Mesendoderm (in vitro differentiated cells): Measurements from ENCODE around the gene CR1.
A peak's percentile ranks its signal among the peaks of the same experiment; 100 is the strongest.
"Not testable (repeated sequence)": the region's sequence is repeated elsewhere in the genome, so short reads cannot be mapped to it uniquely, and the experiment has no call there.

ENCODE experiments used
- DNase-seq: peaks from one replicate; pipeline ENCODE4 v3.0.0; 2013
- H2AK5ac ChIP-seq: 2 replicates; pipeline ENCODE4 v1.6.1; 2013; ENCODE audit warnings: low read length, inconsistent platforms
- H2BK120ac ChIP-seq: 2 replicates; pipeline ENCODE4 v1.6.1; 2013; ENCODE audit warnings: low read depth, mild to moderate bottlenecking, low read length, moderate library complexity, mixed read lengths
- H2BK15ac ChIP-seq: replicated peaks from 2 replicates; pipeline ENCODE4 v1.6.1; 2013; ENCODE audit warnings: low read depth, mild to moderate bottlenecking, moderate library complexity
- H2BK5ac ChIP-seq: 2 replicates; pipeline ENCODE4 v1.6.1; 2013; ENCODE audit warnings: low read length, inconsistent platforms
- H3K18ac ChIP-seq: 2 replicates; pipeline ENCODE4 v1.6.1; 2013; ENCODE audit warnings: mild to moderate bottlenecking, low read length, mixed read lengths
- H3K23ac ChIP-seq: one replicate; pipeline ENCODE4 v1.6.1; 2013; ENCODE audit warnings: low read length
- H3K27ac ChIP-seq: 2 replicates; pipeline ENCODE4 v1.5.1; 2013; ENCODE audit warnings: low read depth, mild to moderate bottlenecking, inconsistent platforms, low read length, moderate library complexity
- H3K27me3 ChIP-seq: 2 replicates; pipeline ENCODE4 v1.6.1; 2013; ENCODE audit warnings: low read length, control low read depth, mild to moderate bottlenecking, inconsistent platforms; ENCODE audit not compliant: insufficient read depth, poor library complexity
- H3K36me3 ChIP-seq: 2 replicates; pipeline ENCODE4 v1.6.1; 2013; ENCODE audit warnings: low read length, inconsistent platforms; ENCODE audit not compliant: control insufficient read depth, insufficient read depth
- H3K4ac ChIP-seq: one replicate; pipeline ENCODE4 v1.6.1; 2013; ENCODE audit warnings: low read depth, mild to moderate bottlenecking, low read length, moderate library complexity
- H3K4me1 ChIP-seq: 2 replicates; pipeline ENCODE4 v1.6.1; 2013; ENCODE audit warnings: low read depth, low read length, inconsistent platforms; ENCODE audit not compliant: control insufficient read depth
- H3K4me2 ChIP-seq: 2 replicates; pipeline ENCODE4 v1.6.1; 2013; ENCODE audit warnings: low read length
- H3K4me3 ChIP-seq: 2 replicates; pipeline ENCODE4 v1.5.1; 2013; ENCODE audit warnings: mild to moderate bottlenecking, low read length
- H3K56ac ChIP-seq: one replicate; pipeline ENCODE4 v1.6.1; 2013; ENCODE audit warnings: low read length
- H3K79me1 ChIP-seq: 2 replicates; pipeline ENCODE4 v1.6.1; 2013; ENCODE audit warnings: low read length, inconsistent platforms
- H3K79me2 ChIP-seq: 2 replicates; pipeline ENCODE4 v1.6.1; 2013; ENCODE audit warnings: mild to moderate bottlenecking, low read length; ENCODE audit not compliant: control insufficient read depth, insufficient read depth
- H3K9ac ChIP-seq: 2 replicates; pipeline ENCODE4 v1.6.1; 2013; ENCODE audit warnings: low read length, inconsistent platforms
- H4K5ac ChIP-seq: one replicate; pipeline ENCODE4 v1.6.1; 2013; ENCODE audit warnings: low read length
- H4K8ac ChIP-seq: one replicate; pipeline ENCODE4 v1.6.1; 2013; ENCODE audit warnings: low read depth, mild to moderate bottlenecking, control low read depth, low read length, moderate library complexity
- WGBS: extraction: QIAGEN DNeasy Blood & Tissue Kit; methylation state at CpG from one replicate; pipeline ENCODE4 v1.1.7; 2013; ENCODE audit warnings: low lambda C conversion rate, missing lambda C conversion rate; ENCODE audit not compliant: insufficient coverage; ENCODE audit errors: extremely low coverage; 5-methylcytosine and 5-hydroxymethylcytosine counted together

CR1 gene

DNA sequence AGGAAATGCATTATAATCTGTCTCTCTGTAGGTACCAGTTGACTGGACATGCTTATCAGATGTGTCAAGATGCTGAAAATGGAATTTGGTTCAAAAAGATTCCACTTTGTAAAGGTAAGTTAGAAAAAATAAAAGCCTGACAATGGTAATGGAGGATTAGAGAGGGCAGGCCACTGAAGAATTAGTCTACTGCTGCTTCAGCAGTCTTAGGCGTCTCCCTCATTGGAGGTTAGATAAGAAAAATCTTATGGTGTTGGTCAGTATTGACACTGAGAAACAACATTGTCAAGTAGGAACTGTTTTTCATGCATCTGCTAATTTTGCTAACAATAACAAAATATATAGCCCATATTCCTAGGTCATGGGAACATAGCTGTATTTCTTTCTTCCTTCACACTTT is 21.7 kb upstream of the CR1 start:
- H3K18ac ChIP-seq, result no peak overlapping the region

DNA sequence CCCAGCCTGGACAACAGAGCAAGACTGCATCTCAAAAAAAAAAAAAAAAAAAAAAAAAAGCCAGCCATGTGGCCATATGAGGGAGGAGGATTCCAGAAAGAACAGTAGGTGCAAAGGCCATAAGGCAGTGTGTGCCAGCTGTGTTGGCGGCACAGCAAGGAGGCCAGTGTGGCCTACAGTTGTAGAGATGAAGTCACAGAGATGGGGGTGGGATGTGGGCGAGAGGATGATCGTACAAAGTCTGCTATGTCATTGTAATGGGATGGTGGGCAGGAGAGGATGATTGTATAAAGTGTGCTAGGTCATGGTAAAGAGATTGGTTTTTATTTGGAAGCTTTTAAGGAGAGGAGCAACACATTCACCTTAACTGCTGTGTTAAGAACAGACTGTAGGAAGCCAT is 9.8 kb upstream of the CR1 start:
- Histone ChIP-seq H3K4me2 (no peak overlapping the region), H4K5ac (no peak overlapping the region), H3K79me2 (no peaks in the 10 kb centered on the region), H3K23ac (no peak overlapping the region), H3K18ac (no peak overlapping the region), H3K79me1 (no peaks in the 10 kb centered on the region), H4K8ac (no peak overlapping the region), H3K56ac (no peak overlapping the region), H2BK15ac (no peak overlapping the region), H3K36me3 (no peaks in the 10 kb centered on the region), H2BK5ac (no peak overlapping the region), H2AK5ac (no peak overlapping the region), H3K4me1 (no peaks in the 10 kb centered on the region), H3K27ac (no peak overlapping the region), H2BK120ac (no peak overlapping the region), H3K9ac (no peak overlapping the region), H3K4ac (no peak overlapping the region), H3K4me3 (no peak overlapping the region), H3K27me3 (no peaks in the 10 kb centered on the region)
- DNase-seq, result no peak
- no CpG with 5 or more reads among the region's 3 CpGs for WGBS

More for the DNA sequence above, 21.7 kb upstream of the CR1 start:
- no peaks in the 10 kb centered on the region for H3K36me3 ChIP-seq
- H3K9ac ChIP-seq, result no peak overlapping the region
- H3K79me2 ChIP-seq, result no peaks in the 10 kb centered on the region
- H3K27me3 ChIP-seq, result no peaks in the 10 kb centered on the region
- no peak overlapping the region for H2AK5ac ChIP-seq
- H3K56ac ChIP-seq, result no peak overlapping the region
- H4K5ac ChIP-seq, result no peak overlapping the region
- no CpG with 5 or more reads among the region's 1 CpG for WGBS
- H3K4me1 ChIP-seq, result no peaks in the 10 kb centered on the region
- no peak overlapping the region for H3K23ac ChIP-seq
- H2BK5ac ChIP-seq, result no peak overlapping the region
- H3K4me3 ChIP-seq, result no peak overlapping the region
- H2BK120ac ChIP-seq, result no peak overlapping the region
- no peak overlapping the region for H3K4ac ChIP-seq
- no peak overlapping the region for H3K4me2 ChIP-seq
- H3K79me1 ChIP-seq, result no peaks in the 10 kb centered on the region
- no peak overlapping the region for H2BK15ac ChIP-seq
- DNase-seq, result no peak
- no peak overlapping the region for H4K8ac ChIP-seq
- no peak overlapping the region for H3K27ac ChIP-seq

DNA sequence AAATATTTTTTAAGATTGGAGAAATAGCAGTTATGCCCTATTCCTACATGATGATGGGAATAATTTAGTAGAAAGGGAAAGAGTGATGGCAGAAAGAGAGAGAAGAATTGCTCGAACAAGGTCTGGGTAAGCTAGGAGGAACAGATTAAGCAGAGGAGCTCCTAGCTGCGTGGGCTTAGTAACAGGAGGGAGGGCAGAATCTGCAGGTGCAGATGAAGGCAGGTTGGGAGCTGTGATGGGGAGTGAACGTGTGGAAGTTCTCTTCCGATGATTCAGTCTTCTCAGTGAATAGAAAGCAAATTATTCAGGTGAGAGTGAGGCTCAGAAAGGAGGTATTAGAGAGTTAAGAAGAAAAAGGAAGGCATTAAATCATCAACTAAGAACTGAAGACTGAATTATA is 8.3 kb upstream of the CR1 start:
- Histone ChIP-seq H4K8ac (no peak overlapping the region), H3K56ac (no peak overlapping the region), H2BK5ac (no peak overlapping the region), H2AK5ac (no peak overlapping the region), H4K5ac (no peak overlapping the region), H3K4me1 (no peaks in the 10 kb centered on the region), H3K4ac (no peak overlapping the region), H3K36me3 (no peaks in the 10 kb centered on the region), H2BK15ac (no peak overlapping the region), H3K27ac (no peak overlapping the region), H3K4me2 (no peak overlapping the region), H3K27me3 (no peaks in the 10 kb centered on the region), H3K79me1 (no peaks in the 10 kb centered on the region), H3K18ac (no peak overlapping the region), H3K9ac (no peak overlapping the region), H3K23ac (no peak overlapping the region), H3K4me3 (no peak overlapping the region), H2BK120ac (no peak overlapping the region), H3K79me2 (no peaks in the 10 kb centered on the region)
- DNase-seq, result no peak
- no CpG with 5 or more reads among the region's 4 CpGs for WGBS

DNA sequence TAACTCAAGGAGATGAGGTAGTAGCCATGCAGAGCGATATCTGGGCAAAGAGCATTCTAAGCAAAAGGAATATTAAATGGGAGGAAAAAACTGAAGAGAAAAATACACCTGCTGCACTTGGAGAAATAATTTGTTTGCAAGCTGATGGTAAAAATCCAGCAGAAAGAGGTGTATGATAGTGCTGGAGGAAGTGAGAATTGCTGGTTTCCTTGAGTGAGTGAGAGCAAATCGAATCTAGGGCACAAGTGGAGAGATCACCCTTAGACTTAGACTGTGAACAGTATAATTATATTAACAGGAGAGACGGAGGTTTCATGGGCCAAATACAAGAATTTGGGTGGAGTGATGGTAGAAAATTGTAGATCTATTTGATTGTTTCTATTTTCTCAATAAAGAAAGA is 2.7 kb upstream of the CR1 start:
- Histone ChIP-seq H3K27me3 (peaks cover 4% of the 10 kb centered on the region), H3K4me1 (no peaks in the 10 kb centered on the region), H3K4ac (no peak overlapping the region), H4K8ac (no peak overlapping the region), H2BK15ac (no peak overlapping the region), H3K79me2 (no peaks in the 10 kb centered on the region), H3K18ac (no peak overlapping the region), H3K36me3 (no peaks in the 10 kb centered on the region), H3K4me2 (no peak overlapping the region), H3K79me1 (no peaks in the 10 kb centered on the region), H3K23ac (no peak overlapping the region), H3K4me3 (no peak overlapping the region), H3K27ac (no peak overlapping the region), H2BK5ac (no peak overlapping the region), H4K5ac (no peak overlapping the region), H2BK120ac (no peak overlapping the region), H3K56ac (no peak overlapping the region), H2AK5ac (no peak overlapping the region), H3K9ac (no peak overlapping the region)
- WGBS, result no CpG with 5 or more reads among the region's 3 CpGs
- DNase-seq, result no peak

DNA sequence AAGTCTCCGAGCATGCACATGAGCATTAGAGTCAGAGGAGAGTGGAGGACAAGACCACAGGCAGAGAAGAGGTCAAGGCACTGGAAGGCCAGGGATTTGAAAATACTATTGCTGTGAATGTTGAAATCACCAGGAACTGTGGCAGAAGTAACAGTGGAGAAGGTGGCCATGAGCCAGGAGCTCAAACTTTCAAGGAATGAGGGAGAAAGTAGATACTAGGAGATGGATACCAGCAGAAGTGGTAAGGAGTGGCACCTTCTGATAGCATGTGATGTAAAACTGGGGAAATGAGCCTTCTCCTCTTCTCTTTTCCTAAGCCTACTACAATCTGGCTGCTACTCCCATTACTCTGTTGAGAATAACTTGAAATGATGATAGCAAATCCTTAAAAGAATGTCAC is 1.8 kb upstream of the CR1 start:
- no peak overlapping the region for H3K18ac ChIP-seq
- H3K56ac ChIP-seq, result no peak overlapping the region
- no peaks in the 10 kb centered on the region for H3K36me3 ChIP-seq
- no peak overlapping the region for H3K4ac ChIP-seq
- no peak overlapping the region for H2BK5ac ChIP-seq
- no peak overlapping the region for H3K9ac ChIP-seq
- H2BK120ac ChIP-seq, result no peak overlapping the region
- H3K27ac ChIP-seq, result no peak overlapping the region
- WGBS, result no CpG with 5 or more reads among the region's 1 CpG
- H4K8ac ChIP-seq, result no peak overlapping the region
- H3K4me2 ChIP-seq, result no peak overlapping the region
- no peaks in the 10 kb centered on the region for H3K79me1 ChIP-seq
- H3K27me3 ChIP-seq, result peaks cover 4% of the 10 kb centered on the region
- H3K79me2 ChIP-seq, result no peaks in the 10 kb centered on the region
- H4K5ac ChIP-seq, result no peak overlapping the region
- no peaks in the 10 kb centered on the region for H3K4me1 ChIP-seq
- no peak overlapping the region for H3K4me3 ChIP-seq
- H2BK15ac ChIP-seq, result no peak overlapping the region
- H3K23ac ChIP-seq, result no peak overlapping the region
- DNase-seq, result no peak
- H2AK5ac ChIP-seq, result no peak overlapping the region

- not testable (repeated sequence) for H3K4ac ChIP-seq, H3K27ac ChIP-seq, H3K36me3 ChIP-seq, H3K4me1 ChIP-seq, H2BK15ac ChIP-seq, H3K27me3 ChIP-seq, H3K4me3 ChIP-seq, H3K9ac ChIP-seq, H3K79me2 ChIP-seq, H2BK5ac ChIP-seq, H3K4me2 ChIP-seq, H4K5ac ChIP-seq, H3K56ac ChIP-seq, H3K23ac ChIP-seq, H3K79me1 ChIP-seq, H3K18ac ChIP-seq, H4K8ac ChIP-seq, H2AK5ac ChIP-seq, H2BK120ac ChIP-seq
- DNase-seq, result peak; percentile 37
- no CpG with 5 or more reads among the region's 8 CpGs for WGBS
These were observed 676 bp upstream of the CR1 start for GRCh38 chr1:207495281-207495680.
